GM18508 (cell line): ENCODE results near the gene TTC21B.
"Not testable (repeated sequence)": the region's sequence is repeated elsewhere in the genome, so short reads cannot be mapped to it uniquely, and the experiment has no call there.

Source experiments
- ATAC-seq: cut with Tn5 transposase; IDR thresholded peaks from one replicate; pipeline ENCODE4 v1.9.1; 2021; ENCODE audit warnings: moderate number of reproducible peaks; ENCODE audit not compliant: insufficient read depth, unreplicated experiment

The TTC21B gene

GRCh38 chr2:165889798-165890197, 63.8 kb downstream of the TTC21B start:
- ATAC-seq = no peak

- ATAC-seq = no peak
Observed at GRCh38 chr2:165889158-165889557, 64.4 kb downstream of the TTC21B start.

DNA sequence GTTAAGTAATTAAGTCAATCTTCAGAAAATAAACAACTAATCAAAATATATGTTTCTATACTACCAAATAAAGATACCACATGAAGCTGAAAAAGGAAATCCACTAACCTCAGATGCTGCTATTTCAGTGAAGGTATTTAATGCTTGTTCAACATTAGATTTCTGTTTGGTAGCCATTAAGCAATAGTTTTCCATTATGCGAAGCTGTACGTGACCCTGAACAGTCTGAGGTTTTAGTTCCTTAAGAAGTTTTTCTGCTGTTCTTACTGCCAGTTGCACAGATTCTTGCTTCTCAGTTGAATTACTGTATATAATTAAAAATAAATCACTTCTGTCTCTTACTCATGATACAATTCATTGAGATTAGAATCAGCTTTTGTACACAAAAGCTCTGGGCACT, 65.4 kb downstream of the TTC21B start:
- no peak for ATAC-seq

DNA sequence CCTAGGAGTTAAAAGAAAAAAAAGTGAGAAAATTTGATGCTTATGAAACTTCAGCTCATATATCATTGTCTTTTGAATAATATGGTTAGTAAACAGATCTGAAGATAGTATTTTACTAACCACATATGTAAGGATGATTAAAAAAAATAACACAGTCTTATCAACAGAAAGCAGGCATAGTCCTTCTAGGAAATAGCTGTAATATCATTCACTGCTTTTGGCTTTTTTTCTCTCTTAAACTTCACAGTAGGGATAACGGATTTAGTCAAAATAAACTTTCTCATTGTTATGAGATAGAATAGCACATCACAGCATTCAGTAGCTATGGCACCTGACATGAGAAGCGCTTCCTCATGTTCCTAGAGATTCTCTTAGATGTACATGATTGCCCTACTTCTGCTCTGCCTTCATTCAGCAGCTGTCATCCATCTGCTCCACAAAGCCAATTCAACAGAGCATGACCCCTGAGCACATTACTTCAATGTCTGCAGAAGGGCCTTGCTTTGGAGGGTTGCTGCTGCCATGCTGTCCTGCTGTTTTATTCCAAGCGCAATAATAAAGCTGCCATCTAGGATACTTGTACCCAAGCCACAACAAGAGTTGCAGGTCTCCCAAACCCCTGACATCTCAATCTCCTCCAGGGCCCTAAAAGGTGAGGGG, 67.0 kb downstream of the TTC21B start:
- ATAC-seq = no peak

DNA sequence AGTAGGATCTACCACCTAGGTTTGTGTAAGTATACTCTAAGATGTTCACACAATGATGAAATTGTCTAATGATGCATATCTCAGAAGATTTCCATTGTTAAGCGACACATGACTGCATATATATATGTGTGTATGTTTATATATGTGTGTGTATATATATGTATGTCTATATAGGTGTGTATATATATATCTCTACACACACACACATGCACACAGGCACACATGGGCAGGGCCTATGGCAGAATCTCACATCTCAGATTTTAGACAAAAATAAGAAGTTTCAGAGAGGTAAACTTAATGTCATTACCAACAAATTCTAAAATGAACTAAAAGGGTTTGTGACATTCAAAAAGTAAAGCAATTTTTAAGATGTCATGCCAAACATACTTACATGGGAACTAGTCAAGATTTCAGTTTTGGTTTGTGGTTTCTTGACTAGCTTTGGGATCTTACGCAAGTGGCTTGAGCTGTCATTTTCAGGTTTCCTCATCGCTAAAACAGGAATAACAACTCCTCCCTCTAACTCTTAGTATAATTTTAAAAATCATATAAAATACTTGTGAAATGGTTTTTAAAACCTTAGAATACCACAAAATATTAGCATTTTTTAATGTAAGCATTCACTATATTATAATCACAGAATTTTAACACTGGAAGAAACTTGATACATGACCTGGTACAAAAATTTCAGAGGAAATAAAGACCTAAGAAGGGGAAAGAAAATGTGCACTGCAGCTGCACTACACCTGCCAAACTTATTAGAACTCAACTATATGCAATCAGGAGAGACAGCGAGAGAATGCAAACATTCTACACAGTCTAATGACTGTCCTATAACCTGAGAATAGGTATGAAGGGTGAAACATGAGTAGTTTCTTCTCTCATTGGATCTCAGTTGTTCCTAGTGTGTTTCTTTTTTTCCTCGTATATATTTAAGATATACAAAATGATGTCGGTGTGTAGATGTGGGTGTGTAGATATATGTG, 75.7 kb downstream of the TTC21B start:
- peak; percentile 32 for ATAC-seq

- no peak for ATAC-seq
Observed at GRCh38 chr2:165876712-165877111, 76.9 kb downstream of the TTC21B start.

DNA sequence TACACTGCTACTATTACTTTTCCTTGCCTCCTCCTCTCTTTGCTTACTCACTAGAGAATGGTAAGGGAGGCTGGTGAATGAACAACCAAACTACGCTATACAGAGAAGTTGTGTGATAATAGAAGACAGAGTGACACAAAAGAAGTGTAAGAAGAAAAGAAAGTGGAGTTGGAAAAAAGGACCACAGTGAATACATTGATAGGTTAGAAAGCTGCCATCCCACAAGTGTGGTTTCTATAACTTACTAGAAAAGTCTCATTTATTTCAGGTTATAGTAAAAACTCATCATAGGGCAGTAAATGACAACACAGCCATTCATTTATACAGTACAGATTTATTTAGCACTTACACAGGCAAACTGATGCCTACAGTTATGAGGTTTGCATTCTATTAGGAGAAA, 77.3 kb downstream of the TTC21B start:
- no peak for ATAC-seq

DNA sequence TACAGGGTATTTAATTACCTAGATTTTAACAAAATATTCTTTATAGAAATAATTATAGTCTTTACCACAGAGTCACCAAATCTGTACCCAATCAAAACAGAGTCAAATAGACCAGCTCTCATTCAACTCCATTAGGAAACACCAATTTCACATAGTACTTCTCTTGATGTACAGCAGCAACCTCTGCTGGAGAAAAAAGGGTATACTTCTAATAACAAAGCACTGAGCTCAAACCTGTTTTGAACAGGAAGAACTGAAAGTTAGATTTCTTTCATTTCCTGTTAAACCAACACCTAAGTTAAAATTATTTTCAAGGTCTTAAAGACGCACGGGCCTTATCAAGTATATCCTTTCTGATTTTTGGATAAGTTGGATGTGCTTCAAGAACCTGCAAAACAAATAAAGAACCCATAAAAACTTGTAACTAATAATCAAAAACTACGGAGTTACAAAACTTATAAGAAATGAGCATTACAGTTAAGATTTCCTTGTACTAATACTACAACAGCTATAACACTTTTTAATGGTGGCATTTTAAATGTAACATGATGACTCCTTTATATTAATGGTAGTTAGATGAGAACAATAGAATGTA, 79.0 kb downstream of the TTC21B start:
- ATAC-seq = peak; percentile 92

DNA sequence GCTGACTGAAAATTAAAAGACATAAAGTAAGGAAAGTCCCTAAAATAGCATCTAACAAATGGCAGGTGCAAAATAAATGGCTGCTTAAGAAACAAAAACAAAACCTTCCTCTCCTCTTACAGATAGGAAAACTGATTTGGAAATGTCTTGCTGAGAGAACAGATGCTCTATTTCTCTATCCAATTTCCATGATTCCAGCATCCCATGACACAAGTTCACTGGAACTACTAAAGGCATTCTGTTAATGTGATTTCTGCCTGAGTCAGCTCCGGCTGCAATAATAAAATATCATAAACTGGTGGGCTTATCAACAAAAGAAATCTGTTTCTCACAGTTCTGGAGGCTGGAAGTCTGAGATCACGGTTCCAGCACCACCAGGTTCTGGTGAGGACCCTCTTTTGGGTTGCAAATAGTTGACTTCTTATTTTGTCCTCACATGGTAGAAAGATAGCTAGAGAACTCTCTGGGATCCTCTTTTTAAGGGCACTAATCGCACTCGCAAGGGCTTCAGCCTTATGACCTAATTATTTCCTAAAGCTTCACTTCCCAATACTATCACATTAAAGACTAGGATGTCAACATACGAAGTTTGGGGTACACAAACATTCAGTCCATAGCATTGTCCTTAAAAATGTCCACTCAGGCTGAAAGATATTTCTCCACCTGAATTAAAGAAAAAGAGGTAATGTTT, 81.3 kb downstream of the TTC21B start:
- ATAC-seq = no peak

- ATAC-seq = no peak
Observed at GRCh38 chr2:165871025-165871424, 82.6 kb downstream of the TTC21B start.

DNA sequence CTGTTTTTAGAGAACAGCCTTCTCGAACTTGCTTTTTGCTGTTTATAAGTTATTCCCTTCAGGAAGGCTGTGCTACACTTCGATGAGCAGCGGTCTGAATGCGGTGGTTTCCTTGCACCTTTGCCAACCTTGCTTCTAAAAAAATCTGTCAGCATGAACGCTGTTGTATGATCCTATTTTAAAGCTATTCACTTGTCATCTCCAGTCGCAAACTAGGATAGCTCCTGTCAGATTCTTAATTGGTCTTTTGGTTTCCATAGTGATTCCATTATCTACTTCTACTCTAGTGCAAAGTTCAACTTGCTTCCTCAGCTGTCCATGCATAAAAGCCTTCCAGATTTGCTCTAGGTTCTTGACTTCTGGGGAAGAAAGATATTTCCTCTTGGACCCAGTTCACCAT, 83.2 kb downstream of the TTC21B start:
- no peak for ATAC-seq

DNA sequence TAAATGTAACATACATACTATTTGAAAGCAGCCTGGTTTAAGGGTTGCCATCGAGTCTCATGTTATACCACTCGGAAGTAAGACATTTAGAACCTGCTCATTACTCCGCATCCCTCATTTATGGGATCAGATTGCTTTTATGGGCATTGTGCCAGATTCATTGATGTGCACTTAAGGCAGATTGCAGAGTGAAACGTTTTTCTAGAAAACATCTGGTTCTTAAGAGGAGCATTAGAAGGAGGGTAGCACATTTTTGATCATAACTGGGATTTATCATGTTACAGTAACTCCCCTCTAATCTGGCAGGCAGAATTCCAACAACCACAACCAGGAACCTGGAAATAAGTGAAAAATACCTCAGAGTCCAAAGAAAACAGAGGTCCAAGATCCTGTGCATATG, 85.4 kb downstream of the TTC21B start:
- ATAC-seq = no peak

GRCh38 chr2:165864296-165864695, 89.3 kb downstream of the TTC21B start:
- ATAC-seq = no peak

DNA sequence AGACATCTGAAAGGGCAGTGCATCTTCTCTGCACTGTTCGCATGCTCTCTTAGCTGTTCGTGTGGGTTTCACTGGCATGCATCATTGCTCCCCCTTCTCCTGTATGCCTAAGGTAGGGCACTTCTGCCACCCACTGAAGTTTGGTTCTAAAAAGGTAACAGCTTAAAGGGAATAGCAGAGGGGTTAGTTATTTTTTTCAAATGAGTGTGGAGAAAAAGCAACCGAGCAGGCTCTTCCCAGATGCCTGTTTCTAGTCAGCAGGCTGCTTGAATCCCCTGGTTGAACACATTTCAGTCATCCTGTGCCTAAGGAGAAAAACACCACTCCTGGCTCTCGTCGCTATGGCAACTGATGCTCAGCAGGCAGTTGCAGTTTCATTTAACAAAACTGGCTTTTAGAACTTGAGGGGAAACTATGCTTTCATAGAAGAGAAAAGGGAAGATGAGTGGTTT, 89.7 kb downstream of the TTC21B start:
- ATAC-seq = no peak

GRCh38 chr2:165861083-165861482, 92.5 kb downstream of the TTC21B start:
- not testable (repeated sequence) for ATAC-seq

DNA sequence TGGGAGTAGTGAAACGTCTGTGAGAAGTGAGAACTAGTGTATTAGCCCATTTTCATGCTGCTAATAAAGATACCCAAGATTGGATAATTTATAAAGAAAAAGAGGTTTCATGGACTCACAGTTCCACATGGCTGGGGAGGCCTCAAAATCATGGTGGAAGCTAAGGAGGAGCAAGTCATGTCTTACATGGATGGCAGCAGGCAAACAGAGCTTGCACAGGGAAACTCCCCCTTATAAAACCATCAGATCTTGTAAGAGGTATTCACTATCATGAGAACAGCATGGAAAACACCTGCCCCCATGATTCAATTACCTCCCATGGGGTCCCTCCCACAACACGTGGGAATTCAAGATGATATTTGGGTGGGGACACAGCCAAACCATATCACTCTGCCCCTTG, 93.9 kb downstream of the TTC21B start:
- not testable (repeated sequence) for ATAC-seq

- no peak for ATAC-seq
Observed at GRCh38 chr2:165857876-165858275, 95.7 kb downstream of the TTC21B start.

- no peak for ATAC-seq
Observed at GRCh38 chr2:165852394-165852793, 101.2 kb downstream of the TTC21B start.

DNA sequence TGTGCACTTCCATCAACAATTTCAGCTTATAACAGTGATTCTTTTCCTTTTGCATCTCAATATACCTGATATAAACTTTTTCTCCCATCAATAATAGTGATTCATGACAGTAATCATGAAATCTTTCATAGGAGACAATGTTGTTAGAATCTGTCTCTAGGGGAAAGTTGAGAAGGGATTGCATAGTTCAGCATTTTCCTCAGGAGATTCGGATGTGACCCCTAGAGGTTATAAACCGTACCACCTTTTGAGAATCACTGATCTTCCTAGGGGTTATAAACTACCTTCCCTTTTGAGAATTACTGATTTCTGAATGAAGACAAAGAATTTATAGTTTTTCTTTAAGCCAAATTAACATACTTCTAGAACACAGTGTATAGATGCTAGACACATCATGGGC, 106.6 kb downstream of the TTC21B start:
- no peak for ATAC-seq

DNA sequence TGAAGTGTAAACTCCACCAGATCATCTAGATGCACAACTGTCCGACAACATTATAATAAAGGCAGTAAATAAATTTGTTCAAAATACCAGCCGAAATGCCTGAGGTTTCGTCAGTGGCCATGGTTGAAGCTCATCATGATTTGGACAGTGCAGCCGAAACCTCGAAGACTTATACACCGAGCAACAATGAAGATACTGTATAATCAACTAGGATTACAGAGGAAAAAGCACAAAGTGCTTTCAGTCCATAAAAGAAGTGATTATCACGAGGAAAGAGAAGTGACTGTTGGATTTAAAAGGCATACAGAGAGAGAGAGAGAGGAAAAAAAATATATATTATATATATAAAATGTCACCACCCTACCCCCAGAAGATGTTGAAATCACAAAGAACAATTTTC, 107.5 kb downstream of the TTC21B start:
- no peak for ATAC-seq

DNA sequence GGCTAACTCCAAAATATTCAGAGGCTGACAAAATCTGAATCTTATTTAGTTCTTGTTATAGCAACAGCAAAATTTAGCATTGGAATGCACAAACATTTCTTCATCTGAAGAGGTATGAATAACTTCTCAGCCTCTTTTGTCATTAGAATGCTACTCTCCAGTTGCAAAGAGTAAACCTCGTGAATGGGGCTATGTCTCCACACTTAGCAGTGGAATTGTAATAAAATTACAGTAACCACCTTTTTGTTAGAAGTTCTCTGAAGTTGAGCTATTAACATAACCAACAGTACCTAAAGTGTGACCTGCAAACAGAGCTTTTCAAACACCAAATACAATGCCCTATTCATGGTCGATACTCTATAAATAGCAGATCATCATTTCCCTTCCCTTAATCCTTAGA, 109.4 kb downstream of the TTC21B start:
- no peak for ATAC-seq
